Stimulated activated CD4-positive, alpha-beta T cell treated with anti-CD3 and anti-CD28 coated beads, Interleukin-4, amount 100 ng/mL, for 24 hours (primary cell): ENCODE data around the gene ARHGAP31.
"Not testable (repeated sequence)": the region's sequence is repeated elsewhere in the genome, so short reads cannot be mapped to it uniquely, and the experiment has no call there.

Source experiments
- DNase-seq: peaks from one replicate; pipeline ENCODE4 v3.0.0-alpha.2; 2020

ARHGAP31 gene

GRCh38 chr3:119352034-119352609 lies 57.9 kb downstream of the ARHGAP31 start:
- DNase-seq = peak; percentile 54

DNA sequence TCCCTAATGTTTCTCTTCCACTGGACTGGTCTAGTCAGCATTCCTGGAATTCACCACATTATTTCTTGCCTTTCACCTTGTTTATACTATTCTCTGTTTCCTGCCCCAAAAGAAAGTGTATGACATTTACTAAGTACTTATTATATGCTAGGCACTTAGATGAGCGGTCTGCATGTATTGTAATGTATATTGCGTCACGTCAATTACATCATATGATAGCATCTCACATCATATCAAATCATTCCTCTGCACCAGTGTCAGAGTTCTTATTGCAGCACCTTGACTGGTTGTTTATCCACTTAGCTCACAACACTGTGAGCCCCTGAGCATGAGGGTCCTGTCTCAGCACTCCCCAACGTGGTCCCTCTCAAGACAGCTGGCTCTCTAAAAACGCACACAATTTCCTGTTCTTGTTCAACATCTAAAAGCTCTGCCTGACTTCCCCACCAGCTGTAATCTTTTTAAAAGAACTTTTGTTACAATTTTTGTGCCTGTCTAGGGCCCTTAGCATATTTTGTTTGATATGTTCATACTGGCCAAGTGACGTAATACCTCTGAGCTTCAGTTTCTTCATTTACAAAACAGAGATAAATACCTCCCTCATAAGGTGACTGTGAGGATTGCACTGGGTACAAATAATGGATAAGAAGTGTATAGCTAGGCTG lies 58.8 kb downstream of the ARHGAP31 start:
- DNase-seq = no peak

DNA sequence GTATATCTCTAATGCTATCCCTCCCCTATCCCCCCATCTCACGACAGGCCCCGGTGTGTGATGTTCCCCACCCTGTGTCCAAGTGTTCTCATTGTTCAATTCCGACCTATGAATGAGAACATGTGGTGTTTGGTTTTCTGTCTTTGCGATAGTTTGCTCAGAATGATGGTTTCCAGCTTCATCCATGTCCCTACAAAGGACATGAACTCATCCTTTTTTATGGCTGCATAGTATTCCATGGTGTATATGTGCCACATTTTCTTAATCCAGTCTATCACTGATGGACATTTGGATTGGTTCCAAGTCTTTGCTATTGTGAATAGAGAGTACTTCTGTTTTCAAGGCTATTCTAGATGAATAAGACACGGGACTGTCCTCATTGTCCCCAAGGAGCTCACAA lies 61.4 kb downstream of the ARHGAP31 start:
- DNase-seq = not testable (repeated sequence)

GRCh38 chr3:119356646-119357045 lies 62.5 kb downstream of the ARHGAP31 start:
- DNase-seq = no peak

GRCh38 chr3:119357190-119357589 lies 63.0 kb downstream of the ARHGAP31 start:
- DNase-seq = no peak

- no peak for DNase-seq
Observed at GRCh38 chr3:119359476-119360326, 65.5 kb downstream of the ARHGAP31 start.

DNA sequence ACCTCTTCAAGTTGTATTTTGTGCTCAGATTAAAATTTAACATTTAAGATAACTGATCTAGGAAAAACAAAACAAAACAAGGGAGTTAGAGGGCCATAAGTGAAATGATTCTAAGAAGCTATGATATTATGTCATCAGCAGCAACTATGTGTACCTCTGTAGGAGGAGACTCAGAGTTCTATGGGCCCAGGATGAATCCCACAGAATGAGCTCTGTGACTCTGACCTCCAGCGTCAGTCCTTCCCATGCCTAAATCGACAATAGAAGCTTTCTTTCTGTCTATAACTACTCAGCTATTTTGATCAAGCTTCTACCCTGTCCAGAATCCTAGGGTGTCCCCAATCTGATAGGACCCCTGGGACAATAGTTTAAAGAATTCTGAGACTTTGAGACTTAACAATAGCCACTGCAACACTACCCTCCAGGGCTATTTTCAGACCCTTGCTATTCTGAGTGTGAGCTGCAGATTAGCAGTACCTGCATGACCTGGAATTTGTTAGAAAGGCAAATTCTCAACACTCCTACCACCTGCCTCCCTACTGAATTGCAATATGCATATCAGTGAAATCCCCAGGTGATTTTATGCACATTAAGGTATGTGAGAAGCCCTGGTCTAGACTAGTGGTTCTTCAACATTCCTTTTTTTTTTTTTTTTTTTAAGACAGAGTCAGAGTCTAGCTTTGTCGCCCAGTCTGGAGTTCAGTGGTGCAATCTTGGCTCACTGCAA lies 66.7 kb downstream of the ARHGAP31 start:
- no peak for DNase-seq

- DNase-seq = no peak
Observed at GRCh38 chr3:119362010-119362409, 67.8 kb downstream of the ARHGAP31 start.

DNA sequence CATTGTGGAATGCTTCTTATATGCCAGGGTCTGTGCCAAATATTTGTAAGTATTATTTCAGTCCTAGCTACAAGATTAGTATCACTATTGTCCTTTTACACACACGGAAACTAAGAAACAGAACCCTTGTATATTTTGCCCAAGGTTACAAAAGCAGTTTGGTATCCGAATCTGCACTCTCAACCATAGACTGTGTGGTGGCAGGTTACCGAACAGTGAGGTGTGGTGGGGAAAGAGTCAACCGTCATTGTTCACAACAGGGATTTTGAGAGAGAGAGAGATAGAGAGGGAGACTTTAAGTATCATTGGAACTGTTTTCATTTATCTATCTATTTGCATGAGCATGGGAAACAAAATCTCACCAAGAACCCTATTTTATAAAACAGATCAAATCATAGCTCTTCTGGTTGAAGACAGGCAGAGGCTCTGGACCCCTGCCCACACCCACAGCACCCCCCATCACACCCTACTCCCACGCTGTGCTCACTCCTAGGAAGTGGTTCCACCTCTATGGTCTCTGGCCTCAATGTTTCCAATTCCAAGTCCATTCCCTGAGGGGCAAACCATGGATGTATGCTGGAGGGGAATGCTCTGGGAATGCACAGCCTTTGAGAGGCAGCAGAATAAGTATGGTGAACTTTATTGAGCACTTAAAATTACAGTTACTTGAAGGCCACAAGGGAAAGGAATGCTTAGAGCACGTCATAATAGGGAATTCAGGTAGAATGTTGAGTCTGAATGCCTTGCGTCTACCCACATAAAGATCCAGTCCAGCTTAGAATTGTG lies 69.0 kb downstream of the ARHGAP31 start:
- DNase-seq = no peak

DNA sequence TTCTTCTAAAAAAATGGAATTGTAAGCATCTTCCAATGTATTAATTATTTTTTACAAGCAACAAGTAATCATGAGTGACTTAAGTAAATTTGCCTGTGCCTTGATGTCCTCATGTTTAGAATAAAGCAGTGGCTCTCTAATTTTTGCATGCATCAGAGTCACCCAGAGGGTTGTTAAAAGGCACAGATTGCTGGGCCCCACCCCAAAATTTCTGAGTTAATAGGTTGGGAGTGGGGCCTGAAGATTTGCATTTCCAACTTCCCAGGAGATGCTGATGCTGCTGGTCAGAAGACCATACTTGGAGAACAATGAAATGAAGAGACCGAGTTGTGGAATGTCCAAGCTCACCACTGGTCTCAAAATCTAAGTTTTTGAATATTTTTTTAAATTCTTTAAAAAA lies 70.2 kb downstream of the ARHGAP31 start:
- no peak for DNase-seq

- no peak for DNase-seq
Observed at GRCh38 chr3:119365418-119365817, 71.2 kb downstream of the ARHGAP31 start.

GRCh38 chr3:119367000-119367399 lies 72.8 kb downstream of the ARHGAP31 start:
- DNase-seq = no peak

GRCh38 chr3:119368298-119368697 lies 74.1 kb downstream of the ARHGAP31 start:
- no peak for DNase-seq

DNA sequence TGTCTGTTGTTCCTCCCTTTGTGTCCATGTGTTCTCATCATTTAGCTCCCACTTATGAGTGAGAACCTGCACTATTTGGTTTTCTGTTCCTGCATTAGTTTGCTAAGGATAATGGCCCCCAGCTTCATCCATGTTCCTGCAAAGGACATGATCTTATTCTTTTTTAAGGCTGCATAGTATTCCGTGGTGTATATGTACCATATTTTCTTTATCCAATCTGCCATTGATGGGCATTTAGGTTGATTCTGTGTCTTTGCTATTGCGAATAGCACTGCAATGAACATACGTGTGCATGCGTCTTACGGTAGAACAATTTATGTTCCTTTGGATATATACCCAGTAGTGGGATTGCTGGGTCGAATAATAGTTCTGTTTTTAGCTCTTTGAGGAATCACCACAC lies 77.6 kb downstream of the ARHGAP31 start:
- not testable (repeated sequence) for DNase-seq

GRCh38 chr3:119375106-119375505 lies 80.9 kb downstream of the ARHGAP31 start:
- no peak for DNase-seq

DNA sequence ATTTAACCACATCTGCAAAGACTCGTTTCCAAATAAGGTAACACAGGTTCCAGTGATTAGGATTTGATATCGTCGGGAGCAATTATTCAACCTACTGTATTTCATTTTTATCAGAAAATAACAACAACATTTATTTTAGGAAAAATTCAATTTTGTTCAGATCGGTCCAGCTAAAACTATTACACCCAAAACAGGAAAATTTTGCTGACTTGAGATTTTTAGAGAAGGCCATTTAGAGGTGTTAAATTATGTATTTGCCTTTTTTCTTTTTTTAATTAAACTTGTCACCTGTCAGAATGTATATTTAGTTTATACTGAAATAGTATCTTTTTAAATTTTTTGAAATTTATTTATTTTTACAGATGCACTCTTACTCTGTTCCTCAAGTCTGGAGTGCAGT lies 81.3 kb downstream of the ARHGAP31 start:
- DNase-seq = no peak

DNA sequence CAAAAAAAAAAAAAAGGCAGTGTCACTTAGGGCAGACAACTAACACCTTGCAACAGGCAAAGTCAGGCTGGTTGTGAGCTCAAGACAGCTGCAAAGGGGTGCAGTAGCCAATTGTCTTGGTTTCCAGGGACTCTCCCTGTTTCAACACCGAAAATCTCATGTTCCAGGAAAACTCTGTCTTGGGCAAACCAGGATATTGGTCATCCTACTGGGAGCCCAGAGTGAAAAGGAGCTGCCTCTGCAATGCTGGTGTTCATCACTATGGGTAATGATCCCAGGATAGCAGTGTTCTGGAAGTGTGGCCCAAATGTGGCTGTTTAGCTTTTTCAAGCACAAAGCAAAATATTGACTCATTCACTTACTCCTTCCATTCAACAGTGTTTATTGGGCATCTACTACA lies 82.6 kb downstream of the ARHGAP31 start:
- DNase-seq = no peak

DNA sequence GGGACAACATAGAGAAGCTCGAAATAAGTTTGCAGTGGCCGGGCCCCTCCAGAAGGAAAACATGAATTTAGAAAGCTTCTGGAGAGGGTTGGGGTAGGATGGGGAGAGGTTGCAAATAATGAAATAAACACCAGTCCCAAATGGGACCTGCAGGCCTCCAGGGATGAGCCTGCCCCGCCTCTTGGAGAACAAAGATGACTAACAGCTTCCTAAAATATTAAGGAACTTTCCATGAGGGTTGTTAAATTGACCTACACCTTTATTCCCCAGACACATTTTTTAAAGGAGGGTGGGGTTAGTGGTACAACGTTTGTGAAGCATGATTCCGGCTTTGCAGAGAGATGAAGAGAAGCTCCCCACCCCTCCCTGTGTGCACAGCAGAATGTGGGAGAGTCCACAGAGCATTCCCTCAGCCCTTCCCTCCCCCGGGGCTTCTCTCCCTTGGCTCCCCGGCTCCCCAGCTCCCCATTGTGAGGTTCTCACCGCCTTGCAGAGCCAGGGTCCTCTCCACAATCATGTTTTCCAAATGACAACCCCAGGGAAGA lies 84.1 kb downstream of the ARHGAP31 start:
- no peak for DNase-seq

- DNase-seq = no peak
Observed at GRCh38 chr3:119380697-119381096, 86.5 kb downstream of the ARHGAP31 start.

DNA sequence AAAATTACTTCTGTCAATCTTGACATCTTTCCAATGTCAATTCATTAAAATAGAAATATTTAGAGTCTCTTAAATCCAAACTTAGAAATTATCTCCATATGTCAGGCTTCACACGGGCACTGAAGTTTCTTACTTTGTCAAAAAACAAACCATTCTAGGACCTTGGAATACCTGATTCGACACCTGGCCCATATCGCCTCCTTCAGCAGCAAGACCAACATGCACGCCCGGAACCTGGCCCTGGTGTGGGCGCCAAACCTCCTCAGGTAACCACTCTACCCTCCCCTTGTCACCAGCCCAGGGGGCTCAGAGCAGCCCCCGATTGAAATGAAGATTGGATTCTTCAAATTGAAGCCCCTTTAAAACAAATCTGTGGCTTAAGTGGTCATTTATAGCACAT lies 88.0 kb downstream of the ARHGAP31 start:
- no peak for DNase-seq

- DNase-seq = no peak
Observed at GRCh38 chr3:119388577-119388976, 94.4 kb downstream of the ARHGAP31 start.

DNA sequence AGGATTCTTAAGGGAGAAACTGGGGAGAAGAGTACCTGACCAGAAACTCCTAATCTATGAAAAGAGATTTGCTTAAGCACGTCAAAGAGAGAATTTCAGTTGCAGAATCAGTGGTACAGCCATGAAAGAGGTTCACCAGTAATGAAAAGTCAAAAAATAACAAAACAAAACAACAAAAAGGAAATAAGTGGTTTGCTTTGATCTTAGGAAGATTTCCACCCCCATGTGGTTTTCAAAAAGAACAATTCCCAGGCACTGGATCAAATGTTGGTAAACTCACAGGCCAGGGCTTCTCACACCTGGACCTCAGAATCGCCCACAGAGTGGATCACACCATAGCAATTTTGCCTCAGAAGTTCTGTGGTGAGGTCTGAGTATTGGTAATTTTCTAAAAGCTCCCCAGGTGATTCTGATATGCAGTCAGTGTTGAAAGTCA lies 101.8 kb downstream of the ARHGAP31 start:
- no peak for DNase-seq
